GM12878 (cell line): ENCODE results near the gene GLOD5. TPM values are rescaled to one million over a fixed set of nuclear protein-coding genes. Genes with fewer than 3 reads are reported as not detected.

Source experiments
- ATAC-seq: fragments of 200-7000 bp; cut with Tn5 transposase; 3 replicates; pipeline ENCODE4 v1.9.1; 2020; ENCODE audit warnings: mild to moderate bottlenecking, moderate library complexity
- BruUV-seq: library from RNA; stranded (reverse); fragments of 400-500 nt; replicated peaks from 2 replicates; lab custom pipeline; 2021; lab: Mats Ljungman, UMichigan
- CTCF ChIA-PET: fragments of 300-600 bp; sonication (Branson Sonifier 250); formaldehyde crosslinking; extraction: SDS; loops from one replicate; lab custom pipeline; 2021; ENCODE audit warnings: inconsistent platforms; lab: Yijun Ruan, JAX
- POLR2A ChIA-PET: fragments of 350-600 bp; formaldehyde crosslinking; extraction: SDS; loops from one replicate; lab custom pipeline; 2021; ENCODE audit warnings: inconsistent platforms; lab: Charles Lee
- RAD21 ChIA-PET: fragments of 300-600 bp; sonication (Branson Sonifier 250); formaldehyde crosslinking; loops from one replicate; lab custom pipeline; 2023; ENCODE audit warnings: antibody characterized with exemption; ENCODE audit not compliant: unreplicated experiment; lab: Charles Lee
- SMC1A ChIA-PET: fragments of 300-600 bp; sonication (Branson Sonifier 250); formaldehyde crosslinking; loops from one replicate; lab custom pipeline; 2023; ENCODE audit not compliant: unreplicated experiment, uncharacterized antibody; lab: Charles Lee
- DNase-seq: peaks from one replicate; pipeline ENCODE4 v3.0.0-alpha.2; 2011; ENCODE audit warnings: low read depth, low spot score
- FAIRE-seq: peaks from 3 replicates; lab custom pipeline; 2011; peaks lifted over from hg19 to GRCh38; lab: Jason Lieb, UNC
- H2AFZ ChIP-seq: 2 replicates; pipeline ENCODE4 v1.6.0; 2011; ENCODE audit warnings: low read depth, low read length, control low read depth; ENCODE audit not compliant: control insufficient read depth
- H3K27ac ChIP-seq: 2 replicates; pipeline ENCODE4 v1.5.1; 2011; ENCODE audit warnings: control low read depth; ENCODE audit not compliant: control insufficient read depth, insufficient read depth
- H3K27me3 ChIP-seq, 2 experiments: replicated peaks in 1 of 2; 2 replicates each; pipeline versions ENCODE4 v1.6.0 to v1.6.1; 2011; ENCODE audit warnings: low read length in 1 of 2; ENCODE audit not compliant: control insufficient read depth in 2 of 2, insufficient read depth in 2 of 2
- H3K36me3 ChIP-seq, 2 experiments: 2 replicates each; pipeline ENCODE4 v1.5.1; 2011; ENCODE audit warnings: low read length in 1 of 2; ENCODE audit not compliant: control insufficient read depth in 2 of 2, insufficient read depth in 2 of 2
- H3K4me1 ChIP-seq: 2 replicates; pipeline ENCODE4 v1.6.1; 2011; ENCODE audit warnings: mild to moderate bottlenecking, low read length, moderate library complexity, mixed read lengths; ENCODE audit not compliant: control insufficient read depth, insufficient read depth
- H3K4me2 ChIP-seq: 2 replicates; pipeline ENCODE4 v1.6.0; 2011; ENCODE audit warnings: control low read depth; ENCODE audit not compliant: control insufficient read depth, insufficient read depth
- H3K4me3 ChIP-seq: fragments of 200-600 bp; sonication (generic); 2 replicates; pipeline ENCODE4 v1.5.1; 2016
- H3K79me2 ChIP-seq: 2 replicates; pipeline ENCODE4 v1.6.0; 2011; ENCODE audit warnings: low read length; ENCODE audit not compliant: control insufficient read depth, insufficient read depth
- H3K9ac ChIP-seq: 2 replicates; pipeline ENCODE4 v1.8.0; 2011; ENCODE audit warnings: low read length, control low read depth, mixed read lengths; ENCODE audit not compliant: control insufficient read depth, insufficient read depth
- H3K9me3 ChIP-seq: replicated peaks from 3 replicates; pipeline ENCODE4 v1.5.1; 2011; ENCODE audit warnings: mild to moderate bottlenecking, low read length; ENCODE audit not compliant: control insufficient read depth, insufficient read depth
- H4K20me1 ChIP-seq: 2 replicates; pipeline ENCODE4 v1.6.0; 2011; ENCODE audit not compliant: control insufficient read depth, insufficient read depth
- BHLHE40 ChIP-seq, 2 experiments: fragments of 450-650 bp in 1 of 2; IDR thresholded peaks; 2 replicates each; pipeline ENCODE4 v1.6.1; 2011 to 2017; ENCODE audit warnings: low read depth in 2 of 2, borderline replicate concordance in 1 of 2, improper control_type of control experiment in 1 of 2, low read length in 1 of 2, mild to moderate bottlenecking in 1 of 2
- GATAD2B ChIP-seq: fragments of 450-650 bp; conservative IDR thresholded peaks from 2 replicates; pipeline ENCODE4 v1.6.1; 2017; ENCODE audit warnings: low read depth, mild to moderate bottlenecking, moderate library complexity
- JUND ChIP-seq: IDR thresholded peaks from 2 replicates; pipeline ENCODE4 v1.6.1; 2012; ENCODE audit warnings: low read depth, mild to moderate bottlenecking, low read length, improper control_type of control experiment, moderate library complexity
- MEF2B ChIP-seq: fragments of 450-650 bp; IDR thresholded peaks from 2 replicates; pipeline ENCODE4 v1.6.1; 2018; ENCODE audit warnings: mild to moderate bottlenecking, moderate library complexity; ENCODE audit not compliant: partially characterized antibody, poor library complexity, severe bottlenecking
- SREBF2 ChIP-seq: IDR thresholded peaks from 2 replicates; pipeline ENCODE4 v1.6.1; 2012; ENCODE audit warnings: mild to moderate bottlenecking, low read length
- ZNF217 ChIP-seq: fragments of 450-650 bp; IDR thresholded peaks from 2 replicates; pipeline ENCODE4 v1.6.1; 2017; ENCODE audit warnings: antibody characterized with exemption, mild to moderate bottlenecking
- WGBS: methylation state at CpG from one replicate; pipeline ENCODE4 v1.1.6; 2016; ENCODE audit warnings: low lambda C conversion rate; ENCODE audit not compliant: insufficient replicate concordance, insufficient coverage; ENCODE audit errors: missing lambda C conversion rate; 5-methylcytosine and 5-hydroxymethylcytosine counted together
- in situ Hi-C: fragments of 300-500 bp; cut with MboI; formaldehyde crosslinking; loops from 9 replicates; pipeline ENCODE4 v1.14.3; 2018; ENCODE audit warnings: mixed read lengths
- intact Hi-C: fragments of 100-400 bp; cut with micrococcal nuclease; formaldehyde crosslinking; loops from one replicate; pipeline ENCODE4 v1.14.2; 2022; ENCODE audit not compliant: unreplicated experiment
- polyA plus RNA-seq, 11 experiments: library from polyadenylated mRNA; depleted of rRNA in 4 of 11; unstranded in 6 of 11; stranded (reverse) in 5 of 11; fragments of >200 nt; fragmentation: Nextera tagmentation in 4 of 11; fragmentation: Illumina TruSeq in 1 of 11; extraction: Ambion mirVana in 4 of 11; extraction: Trizol in 1 of 11; gene quantifications; 1 replicate in 1 of 11; 2 replicates in 10 of 11; pipeline versions ENCODE4 v1.2.1 to v1.2.3, GENCODE V29; 2011 to 2016; ENCODE audit warnings: inconsistent platforms in 2 of 11, missing spikeins in 2 of 11, low read depth in 1 of 11
- total RNA-seq, 4 experiments: library from RNA; depleted of rRNA in 3 of 4; stranded (reverse); fragments of >200 nt in 3 of 4; fragmentation: Illumina TruSeq in 1 of 4; extraction: Trizol in 1 of 4; gene quantifications; 2 replicates each; pipeline versions ENCODE4 v1.2.1 to v1.2.3, GENCODE V29; 2013 to 2021
- TF ChIP-seq, protein P1 (sequence below): fragments of 450-650 bp; IDR thresholded peaks from 2 replicates; pipeline ENCODE4 v1.6.1; 2017; ENCODE audit warnings: borderline replicate concordance
- TF ChIP-seq, protein P2 (sequence below): IDR thresholded peaks from 2 replicates; pipeline ENCODE4 v1.6.1; 2011; ENCODE audit warnings: low read depth, low read length, improper control_type of control experiment, borderline replicate concordance

Gene GLOD5
- total and polyA plus RNA-seq, 10 of the 15 experiments (the other 5 are each of a cell fraction or from before 2014, with no cell fraction given): not detected

DNA sequence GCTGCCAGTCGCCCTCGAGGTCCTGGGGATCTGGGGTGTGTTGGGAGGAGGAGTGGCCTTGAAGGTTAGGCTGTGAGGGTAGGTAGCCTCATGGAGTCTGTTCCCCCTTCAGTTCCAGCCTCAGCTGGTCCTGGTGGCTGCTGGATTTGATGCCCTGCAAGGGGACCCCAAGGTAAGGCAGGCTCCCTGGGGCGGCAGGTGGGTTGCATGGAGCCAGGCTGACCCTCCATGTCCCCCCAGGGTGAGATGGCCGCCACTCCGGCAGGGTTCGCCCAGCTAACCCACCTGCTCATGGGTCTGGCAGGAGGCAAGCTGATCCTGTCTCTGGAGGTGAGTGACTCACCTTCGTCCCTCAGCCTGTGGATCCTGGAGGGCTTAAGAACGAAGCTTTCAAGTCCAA lies 53.2 kb downstream of the GLOD5 start (continued):
- TF ChIP-seq MEF2B: no peak

DNA sequence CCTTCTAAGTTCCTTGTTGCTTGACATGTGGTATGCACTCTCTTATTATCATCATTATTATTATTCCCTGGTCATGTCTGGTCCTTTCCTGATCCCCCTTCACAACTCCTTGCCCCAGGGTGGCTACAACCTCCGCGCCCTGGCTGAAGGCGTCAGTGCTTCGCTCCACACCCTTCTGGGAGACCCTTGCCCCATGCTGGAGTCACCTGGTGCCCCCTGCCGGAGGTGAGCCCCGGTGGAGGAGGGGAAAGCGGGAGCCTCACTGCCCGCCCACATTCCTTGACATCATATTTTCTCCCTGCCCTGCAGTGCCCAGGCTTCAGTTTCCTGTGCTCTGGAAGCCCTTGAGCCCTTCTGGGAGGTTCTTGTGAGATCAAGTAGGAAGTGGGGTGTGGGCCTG lies 53.7 kb downstream of the GLOD5 start:
- Histone ChIP-seq H3K4me3 (no peak overlapping the region), H3K36me3 (no peaks in the 10 kb centered on the region), H3K4me1 (no peaks in the 10 kb centered on the region), H3K27ac (no peak overlapping the region), H2AFZ (no peak overlapping the region), H4K20me1 (no peaks in the 10 kb centered on the region), H3K79me2 (no peaks in the 10 kb centered on the region), H3K4me2 (no peak overlapping the region), H3K9me3 (no peaks in the 10 kb centered on the region), H3K27me3 (no peaks in the 10 kb centered on the region), H3K9ac (no peak overlapping the region)
- 84% methylated on average over 8 of the region's 8 CpGs for WGBS
- BruUV-seq: no TSS peak
- ChIA-PET RAD21 (no interaction called here), CTCF (no interaction called here), SMC1A (no interaction called here), POLR2A (no interaction called here)
- DNase-seq (no peak), ATAC-seq (no peak), FAIRE-seq (no peak)
- intact Hi-C loops (no loop called here), in situ Hi-C loops (no loop called here)
- TF ChIP-seq BHLHE40 (IDR thresholded peaks at IDR 0.05; ENCODE audit: borderline replicate concordance in 1 of 2, low read depth in 2 of 2, low read length in 1 of 2): no peak

DNA sequence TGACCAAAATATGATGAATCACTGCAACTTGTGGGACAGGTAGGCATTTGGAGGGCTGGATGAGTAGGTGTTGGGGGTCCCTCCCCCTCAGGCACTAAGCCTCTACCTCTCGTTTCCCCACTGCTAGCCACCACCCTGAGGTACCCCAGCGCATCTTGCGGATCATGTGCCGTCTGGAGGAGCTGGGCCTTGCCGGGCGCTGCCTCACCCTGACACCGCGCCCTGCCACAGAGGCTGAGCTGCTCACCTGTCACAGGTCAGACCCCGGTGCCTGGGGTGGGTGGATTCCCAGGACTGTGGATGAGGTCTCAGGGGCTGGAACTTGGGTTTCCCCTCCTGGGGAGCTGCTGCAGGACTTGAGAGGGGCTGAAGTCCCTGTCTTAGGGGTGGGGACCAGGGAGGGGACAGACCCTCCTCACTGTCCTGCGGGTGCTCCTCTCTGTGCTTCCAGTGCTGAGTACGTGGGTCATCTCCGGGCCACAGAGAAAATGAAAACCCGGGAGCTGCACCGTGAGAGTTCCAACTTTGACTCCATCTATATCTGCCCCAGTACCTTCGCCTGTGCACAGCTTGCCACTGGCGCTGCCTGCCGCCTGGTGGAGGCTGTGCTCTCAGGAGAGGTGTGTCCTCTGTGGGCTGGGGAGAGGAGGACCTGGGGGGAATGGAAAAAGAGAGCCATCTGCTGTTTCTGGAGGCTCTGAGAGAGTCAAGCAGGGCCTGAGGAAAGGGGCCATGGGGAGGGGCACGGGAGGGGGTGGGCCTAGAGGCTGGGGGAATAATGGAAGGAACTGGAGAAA lies 54.7 kb downstream of the GLOD5 start:
- WGBS: 68% methylated on average over 17 of the region's 18 CpGs
- RAD21 ChIA-PET: no interaction called here
- no peaks in the 10 kb centered on the region for H4K20me1 ChIP-seq
- H3K4me2 ChIP-seq: no peak overlapping the region
- in situ Hi-C loops (no loop called here), intact Hi-C loops (no loop called here)
- ATAC-seq: no peak
- H3K27me3 ChIP-seq: no peaks in the 10 kb centered on the region
- no peak overlapping the region for H2AFZ ChIP-seq
- no peaks in the 10 kb centered on the region for H3K79me2 ChIP-seq
- no peaks in the 10 kb centered on the region for H3K9me3 ChIP-seq
- no peaks in the 10 kb centered on the region for H3K36me3 ChIP-seq
- CTCF ChIA-PET: interaction anchor here (0.6 to 0.7 kb wide), 2 partner anchors 11 to 167 kb away, joined by 3 to 4 read pairs; no protein-coding TSS in a partner anchor
- POLR2A ChIA-PET: no interaction called here
- SMC1A ChIA-PET: no interaction called here
- H3K4me1 ChIP-seq: no peaks in the 10 kb centered on the region
- no TSS peak for BruUV-seq
- TF ChIP-seq JUND: no peak
- TF ChIP-seq ZNF217: no peak
- TF ChIP-seq, protein P1, sequence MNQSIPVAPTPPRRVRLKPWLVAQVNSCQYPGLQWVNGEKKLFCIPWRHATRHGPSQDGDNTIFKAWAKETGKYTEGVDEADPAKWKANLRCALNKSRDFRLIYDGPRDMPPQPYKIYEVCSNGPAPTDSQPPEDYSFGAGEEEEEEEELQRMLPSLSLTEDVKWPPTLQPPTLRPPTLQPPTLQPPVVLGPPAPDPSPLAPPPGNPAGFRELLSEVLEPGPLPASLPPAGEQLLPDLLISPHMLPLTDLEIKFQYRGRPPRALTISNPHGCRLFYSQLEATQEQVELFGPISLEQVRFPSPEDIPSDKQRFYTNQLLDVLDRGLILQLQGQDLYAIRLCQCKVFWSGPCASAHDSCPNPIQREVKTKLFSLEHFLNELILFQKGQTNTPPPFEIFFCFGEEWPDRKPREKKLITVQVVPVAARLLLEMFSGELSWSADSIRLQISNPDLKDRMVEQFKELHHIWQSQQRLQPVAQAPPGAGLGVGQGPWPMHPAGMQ: no peak
- TF ChIP-seq, protein P2, sequence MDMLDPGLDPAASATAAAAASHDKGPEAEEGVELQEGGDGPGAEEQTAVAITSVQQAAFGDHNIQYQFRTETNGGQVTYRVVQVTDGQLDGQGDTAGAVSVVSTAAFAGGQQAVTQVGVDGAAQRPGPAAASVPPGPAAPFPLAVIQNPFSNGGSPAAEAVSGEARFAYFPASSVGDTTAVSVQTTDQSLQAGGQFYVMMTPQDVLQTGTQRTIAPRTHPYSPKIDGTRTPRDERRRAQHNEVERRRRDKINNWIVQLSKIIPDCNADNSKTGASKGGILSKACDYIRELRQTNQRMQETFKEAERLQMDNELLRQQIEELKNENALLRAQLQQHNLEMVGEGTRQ: no peak
- no peak for TF ChIP-seq SREBF2
- TF ChIP-seq GATAD2B: no peak
- no peak overlapping the region for H3K27ac ChIP-seq
- no peak overlapping the region for H3K4me3 ChIP-seq
- FAIRE-seq: no peak
- no peak for DNase-seq
- no peak overlapping the region for H3K9ac ChIP-seq
